ENCODE measurements around the gene ERO1B. TPM values are rescaled to one million over a fixed set of nuclear protein-coding genes. Genes with fewer than 3 reads are reported as not detected.

The ERO1B gene
- total RNA-seq, 6 donors from 2014 or later = 4.1 to 14.5 (median 6.8) TPM

DNA sequence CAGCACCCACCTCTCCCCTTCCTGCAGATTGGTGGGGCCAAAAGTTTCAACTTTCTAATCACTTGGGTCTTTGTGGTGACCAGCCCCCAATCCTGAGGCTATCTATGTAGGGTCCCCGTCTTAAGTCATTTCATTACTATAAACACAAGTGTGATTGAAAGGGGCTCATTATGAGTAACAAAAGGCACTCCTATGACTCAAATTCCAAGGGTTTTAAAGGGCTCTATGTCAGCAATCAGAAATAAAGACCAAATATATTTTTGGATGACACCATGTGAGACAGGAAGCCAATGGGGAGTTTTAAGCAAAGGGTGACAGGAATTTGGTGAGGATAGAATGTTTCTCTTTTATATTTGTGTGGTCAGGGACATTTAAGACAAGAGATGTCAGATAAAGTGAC is 6.2 kb downstream of the ERO1B start:
- TF ChIP-seq EP300 (IDR thresholded peaks at IDR 0.05) (no peak), POLR2A (IDR thresholded peaks at IDR 0.05) (no peak), POLR2AphosphoS5 (IDR thresholded peaks at IDR 0.05) (no peak)
- TF ChIP-seq, protein P1, sequence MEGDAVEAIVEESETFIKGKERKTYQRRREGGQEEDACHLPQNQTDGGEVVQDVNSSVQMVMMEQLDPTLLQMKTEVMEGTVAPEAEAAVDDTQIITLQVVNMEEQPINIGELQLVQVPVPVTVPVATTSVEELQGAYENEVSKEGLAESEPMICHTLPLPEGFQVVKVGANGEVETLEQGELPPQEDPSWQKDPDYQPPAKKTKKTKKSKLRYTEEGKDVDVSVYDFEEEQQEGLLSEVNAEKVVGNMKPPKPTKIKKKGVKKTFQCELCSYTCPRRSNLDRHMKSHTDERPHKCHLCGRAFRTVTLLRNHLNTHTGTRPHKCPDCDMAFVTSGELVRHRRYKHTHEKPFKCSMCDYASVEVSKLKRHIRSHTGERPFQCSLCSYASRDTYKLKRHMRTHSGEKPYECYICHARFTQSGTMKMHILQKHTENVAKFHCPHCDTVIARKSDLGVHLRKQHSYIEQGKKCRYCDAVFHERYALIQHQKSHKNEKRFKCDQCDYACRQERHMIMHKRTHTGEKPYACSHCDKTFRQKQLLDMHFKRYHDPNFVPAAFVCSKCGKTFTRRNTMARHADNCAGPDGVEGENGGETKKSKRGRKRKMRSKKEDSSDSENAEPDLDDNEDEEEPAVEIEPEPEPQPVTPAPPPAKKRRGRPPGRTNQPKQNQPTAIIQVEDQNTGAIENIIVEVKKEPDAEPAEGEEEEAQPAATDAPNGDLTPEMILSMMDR (IDR thresholded peaks at IDR 0.05) = no peak
- Histone ChIP-seq H3K4me1 (peaks cover 3 to 6% (median 4%) of the 10 kb centered on the region in 4 donors), H3K9me3 (no peaks in the 10 kb centered on the region), H3K27ac (no peak overlapping the region), H3K36me3 (no peaks in the 10 kb centered on the region), H3K4me3 (no peak overlapping the region), H3K27me3 (no peaks in the 10 kb centered on the region)
- 69 to 96% methylated on average over 1 of the region's 1 CpG for WGBS, 2 donors
- DNase-seq (no peak), ATAC-seq (ENCODE audit: low FRiP score in 2 of 2) (no peak)

DNA sequence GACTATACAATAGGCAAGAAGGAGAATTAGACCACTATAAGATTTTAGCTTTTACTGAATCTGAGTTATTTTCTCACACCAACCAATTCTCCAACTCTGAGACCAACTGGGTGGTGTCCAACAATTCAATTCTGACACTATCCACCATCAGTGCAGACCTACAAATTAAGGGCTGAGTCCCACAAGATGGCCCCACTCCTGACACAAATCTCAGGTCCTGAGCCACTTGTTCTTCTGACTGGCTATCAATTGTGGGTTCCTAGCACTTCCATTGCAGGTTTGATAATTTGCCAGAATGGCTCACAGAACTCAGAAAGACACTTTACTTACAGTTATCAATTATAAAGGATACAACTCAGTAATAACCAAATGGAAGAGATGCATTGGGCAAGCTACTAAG is 6.7 kb downstream of the ERO1B start:
- no peak for ATAC-seq (ENCODE audit: low FRiP score in 2 of 2)
- Histone ChIP-seq H3K27ac (no peak overlapping the region), H3K36me3 (no peaks in the 10 kb centered on the region), H3K9me3 (no peaks in the 10 kb centered on the region), H3K4me3 (no peak overlapping the region), H3K4me1 (peaks cover 0 to under 1% (median 0%) of the 10 kb centered on the region in 4 donors), H3K27me3 (no peaks in the 10 kb centered on the region)
- TF ChIP-seq POLR2AphosphoS5 (IDR thresholded peaks at IDR 0.05) (no peak), EP300 (IDR thresholded peaks at IDR 0.05) (no peak), POLR2A (IDR thresholded peaks at IDR 0.05) (no peak)
- TF ChIP-seq, protein P1 (IDR thresholded peaks at IDR 0.05) = no peak
- DNase-seq = no peak

DNA sequence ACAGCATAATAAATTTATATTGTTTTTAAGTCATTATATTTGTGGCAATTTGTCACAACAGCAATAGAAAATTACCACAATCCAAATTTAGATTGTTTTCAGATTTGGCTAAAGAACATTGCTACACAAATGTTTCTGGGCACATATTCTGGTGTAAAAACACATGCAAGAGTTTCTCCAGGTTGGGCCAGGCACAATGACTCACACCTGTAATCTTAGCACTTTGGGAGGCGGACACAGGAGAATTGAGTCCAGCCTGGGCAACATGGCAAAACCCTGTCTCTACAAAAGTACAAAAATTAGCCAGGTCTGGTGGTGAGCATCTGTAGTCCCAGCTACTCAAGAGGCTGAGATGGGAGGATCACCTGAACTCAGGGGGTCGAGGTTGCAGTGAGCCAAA is 8.4 kb downstream of the ERO1B start:
- 89 to 91% methylated on average over 2 of the region's 2 CpGs for WGBS, 2 donors
- ATAC-seq (ENCODE audit: low FRiP score in 2 of 2) (no peak), DNase-seq (no peak)
- H3K4me1 ChIP-seq = no peaks in the 10 kb centered on the region
- H3K9me3 ChIP-seq = no peaks in the 10 kb centered on the region
- no peak overlapping the region for H3K4me3 ChIP-seq
- H3K27me3 ChIP-seq = no peaks in the 10 kb centered on the region
- H3K36me3 ChIP-seq = peaks cover 0 to under 1% (median 0%) of the 10 kb centered on the region in 4 donors
- no peak overlapping the region for H3K27ac ChIP-seq
- TF ChIP-seq POLR2AphosphoS5 (IDR thresholded peaks at IDR 0.05) (no peak), EP300 (IDR thresholded peaks at IDR 0.05) (no peak), POLR2A (IDR thresholded peaks at IDR 0.05) (no peak)
- TF ChIP-seq, protein P1 (IDR thresholded peaks at IDR 0.05) = no peak

DNA sequence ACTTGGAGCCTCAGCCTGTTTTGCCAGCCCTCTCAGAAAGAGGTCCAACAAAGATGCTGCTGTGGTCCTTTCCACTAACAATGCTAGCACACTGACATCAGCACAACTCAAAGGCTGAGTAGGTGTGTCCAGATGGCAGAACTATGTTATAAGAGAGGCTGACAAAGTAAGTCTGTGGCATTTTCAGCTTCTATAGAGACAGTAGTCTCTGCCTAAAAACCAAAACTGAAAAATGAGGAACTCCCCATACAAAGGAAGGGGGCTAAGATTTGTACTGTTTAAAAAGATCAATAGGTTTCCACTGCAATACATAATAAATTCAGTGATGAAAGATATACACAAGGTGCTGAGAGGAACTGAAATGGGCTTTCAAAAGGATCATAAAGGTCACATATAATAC is 12.3 kb downstream of the ERO1B start:
- no peaks in the 10 kb centered on the region for H3K4me1 ChIP-seq
- H3K27ac ChIP-seq = no peak overlapping the region
- H3K27me3 ChIP-seq = no peaks in the 10 kb centered on the region
- H3K4me3 ChIP-seq = no peak overlapping the region
- TF ChIP-seq, protein P1 (IDR thresholded peaks at IDR 0.05) = no peak
- no peak for TF ChIP-seq POLR2AphosphoS5 (IDR thresholded peaks at IDR 0.05)
- TF ChIP-seq EP300 (IDR thresholded peaks at IDR 0.05) = no peak
- no peak for TF ChIP-seq POLR2A (IDR thresholded peaks at IDR 0.05)
- H3K9me3 ChIP-seq = no peaks in the 10 kb centered on the region
- ATAC-seq (ENCODE audit: low FRiP score in 2 of 2) (no peak), DNase-seq (no peak)
- peaks cover 0 to 18% (median 3%) of the 10 kb centered on the region in 4 donors for H3K36me3 ChIP-seq

DNA sequence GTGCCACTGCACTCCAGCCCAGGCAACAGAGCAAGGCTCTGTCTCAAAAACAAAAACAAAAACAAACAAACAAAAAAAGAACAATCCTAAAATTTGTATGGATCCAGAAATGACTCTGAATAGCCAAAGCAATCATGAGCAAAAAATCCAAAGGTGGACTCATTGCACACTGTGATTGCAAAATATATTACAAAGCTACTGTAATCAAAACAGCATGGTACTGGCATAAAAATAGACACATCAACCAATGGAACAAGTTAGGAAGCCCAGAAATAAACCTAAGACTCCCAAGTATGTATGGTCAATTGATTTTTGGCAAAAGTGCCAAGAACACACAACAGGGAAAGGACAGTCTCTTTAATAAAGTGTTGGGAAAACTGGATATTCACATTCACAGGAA is 19.9 kb downstream of the ERO1B start:
- no peaks in the 10 kb centered on the region for H3K27me3 ChIP-seq
- peaks cover 0 to 12% (median 0%) of the 10 kb centered on the region in 4 donors for H3K36me3 ChIP-seq
- H3K4me1 ChIP-seq = no peaks in the 10 kb centered on the region
- H3K9me3 ChIP-seq = peaks cover 11 to 27% (median 23%) of the 10 kb centered on the region in 4 donors
- DNase-seq = no peak
- TF ChIP-seq POLR2AphosphoS5 (IDR thresholded peaks at IDR 0.05) = no peak
- ATAC-seq (ENCODE audit: low FRiP score in 2 of 2) = no peak
- H3K4me3 ChIP-seq = no peak overlapping the region
- H3K27ac ChIP-seq = no peak overlapping the region

All from upper lobe of left lung (tissue), 6 donors.